Upper lobe of right lung (tissue), 1 donor: ENCODE measurements around the gene NFE2L3. TPM values are rescaled to one million over a fixed set of nuclear protein-coding genes. Genes with fewer than 3 reads are reported as not detected.
A peak's percentile ranks its signal among the peaks of the same experiment; 100 is the strongest.

Source experiments
- ATAC-seq: fragments of 200-7000 bp; cut with Tn5 transposase; one replicate; pipeline ENCODE4 v1.9.1; 2020; ENCODE audit warnings: mild to moderate bottlenecking, moderate library complexity
- DNase-seq: peaks from one replicate; pipeline ENCODE4 v3.0.0-alpha.2; 2020
- H3K27ac ChIP-seq: fragments of 200-600 bp; one replicate; pipeline ENCODE4 v1.8.0; 2022
- H3K27me3 ChIP-seq: fragments of 200-600 bp; one replicate; pipeline ENCODE4 v1.8.0; 2022; ENCODE audit warnings: mild to moderate bottlenecking
- H3K36me3 ChIP-seq: fragments of 200-600 bp; one replicate; pipeline ENCODE4 v1.8.0; 2022
- H3K4me1 ChIP-seq: fragments of 200-600 bp; one replicate; pipeline ENCODE4 v1.8.0; 2022
- H3K4me3 ChIP-seq: fragments of 200-600 bp; one replicate; pipeline ENCODE4 v1.8.0; 2022; ENCODE audit warnings: mild to moderate bottlenecking
- H3K9me3 ChIP-seq: fragments of 200-600 bp; one replicate; pipeline ENCODE4 v1.8.0; 2022
- intact Hi-C: fragments of 100-400 bp; cut with DNase I; formaldehyde crosslinking; loops from one replicate; pipeline ENCODE4 v1.11.0; 2022
- long read RNA-seq: library from polyadenylated mRNA; unstranded; transcript quantifications from one replicate; pipeline ENCODE4 v2.0.0, GENCODE V29; 2021
- total RNA-seq: library from RNA; stranded (reverse); fragmentation: NEBNext Ultra II Directional; extraction: Animal tissue kit (Norgen Biotek cat#: 25700); gene quantifications from one replicate; pipeline ENCODE4 v1.2.1, GENCODE V29; 2021
- TF ChIP-seq, protein P1 (sequence below): fragments of 200-600 bp; IDR thresholded peaks from one replicate; pipeline ENCODE4 v1.8.0; 2022; ENCODE audit warnings: antibody characterized with exemption
- donor health status: DM: no; HTN: yes; CAD: no; lungs with severe emphysema.

NFE2L3 gene, protein sequence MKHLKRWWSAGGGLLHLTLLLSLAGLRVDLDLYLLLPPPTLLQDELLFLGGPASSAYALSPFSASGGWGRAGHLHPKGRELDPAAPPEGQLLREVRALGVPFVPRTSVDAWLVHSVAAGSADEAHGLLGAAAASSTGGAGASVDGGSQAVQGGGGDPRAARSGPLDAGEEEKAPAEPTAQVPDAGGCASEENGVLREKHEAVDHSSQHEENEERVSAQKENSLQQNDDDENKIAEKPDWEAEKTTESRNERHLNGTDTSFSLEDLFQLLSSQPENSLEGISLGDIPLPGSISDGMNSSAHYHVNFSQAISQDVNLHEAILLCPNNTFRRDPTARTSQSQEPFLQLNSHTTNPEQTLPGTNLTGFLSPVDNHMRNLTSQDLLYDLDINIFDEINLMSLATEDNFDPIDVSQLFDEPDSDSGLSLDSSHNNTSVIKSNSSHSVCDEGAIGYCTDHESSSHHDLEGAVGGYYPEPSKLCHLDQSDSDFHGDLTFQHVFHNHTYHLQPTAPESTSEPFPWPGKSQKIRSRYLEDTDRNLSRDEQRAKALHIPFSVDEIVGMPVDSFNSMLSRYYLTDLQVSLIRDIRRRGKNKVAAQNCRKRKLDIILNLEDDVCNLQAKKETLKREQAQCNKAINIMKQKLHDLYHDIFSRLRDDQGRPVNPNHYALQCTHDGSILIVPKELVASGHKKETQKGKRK
- total RNA-seq: 4.1 TPM
- long read RNA-seq, transcript NFE2L3-201 (4 exons, 3,686 nt): major isoform, 36 of 37 reads
- long read RNA-seq, partial matches to known transcripts: 0 of 37 reads
- long read RNA-seq, other reads (novel, unspliced or antisense): 1 of 37 reads

DNA sequence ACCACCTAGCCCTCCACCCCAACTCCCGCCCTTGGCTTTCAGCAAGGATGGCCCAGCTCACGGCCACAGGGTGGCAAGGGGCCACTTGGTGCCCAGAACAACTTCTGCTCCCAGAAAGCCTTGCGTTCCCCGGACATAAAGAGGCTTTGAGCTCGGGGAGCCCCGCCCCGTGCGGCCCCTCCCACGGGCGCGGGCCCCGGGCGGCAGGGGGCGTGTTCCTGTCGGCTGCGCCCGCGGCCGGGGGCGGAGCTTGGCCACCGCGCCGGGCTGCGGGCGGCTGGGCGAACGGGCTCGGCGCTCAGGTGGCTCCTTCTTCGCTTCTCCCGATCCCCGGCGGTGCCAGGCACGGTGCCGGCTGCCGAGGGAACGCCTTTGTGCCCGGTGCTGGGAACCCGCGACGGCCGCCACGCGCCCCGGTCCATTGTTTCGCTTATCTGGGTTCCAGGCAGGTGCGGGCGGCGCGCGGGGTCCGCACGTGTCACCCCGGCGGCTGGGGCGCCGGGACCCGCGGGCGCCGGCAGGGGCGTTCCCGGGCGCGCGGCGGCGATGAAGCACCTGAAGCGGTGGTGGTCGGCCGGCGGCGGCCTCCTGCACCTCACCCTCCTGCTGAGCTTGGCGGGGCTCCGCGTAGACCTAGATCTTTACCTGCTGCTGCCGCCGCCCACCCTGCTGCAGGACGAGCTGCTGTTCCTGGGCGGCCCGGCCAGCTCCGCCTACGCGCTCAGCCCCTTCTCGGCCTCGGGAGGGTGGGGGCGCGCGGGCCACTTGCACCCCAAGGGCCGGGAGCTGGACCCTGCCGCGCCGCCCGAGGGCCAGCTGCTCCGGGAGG lies at the start of gene NFE2L3:
Gene NFE2L3 (plus strand): TSS at position 246 of the 829 bp plus-strand sequence. CDS start 301 bp downstream, at position 547.
- intact Hi-C loops: no loop called here
- peaks cover 40% of the 10 kb centered on the region for H3K4me1 ChIP-seq
- no peaks in the 10 kb centered on the region for H3K9me3 ChIP-seq
- H3K27ac ChIP-seq: peak within 1 kb of the TSS; percentile 24
- H3K4me3 ChIP-seq: peak within 1 kb of the TSS; percentile 61
- peak; percentile 91 for DNase-seq
- H3K27me3 ChIP-seq: no peaks in the 10 kb centered on the region
- no peaks in the 10 kb centered on the region for H3K36me3 ChIP-seq
- TF ChIP-seq, protein P1, sequence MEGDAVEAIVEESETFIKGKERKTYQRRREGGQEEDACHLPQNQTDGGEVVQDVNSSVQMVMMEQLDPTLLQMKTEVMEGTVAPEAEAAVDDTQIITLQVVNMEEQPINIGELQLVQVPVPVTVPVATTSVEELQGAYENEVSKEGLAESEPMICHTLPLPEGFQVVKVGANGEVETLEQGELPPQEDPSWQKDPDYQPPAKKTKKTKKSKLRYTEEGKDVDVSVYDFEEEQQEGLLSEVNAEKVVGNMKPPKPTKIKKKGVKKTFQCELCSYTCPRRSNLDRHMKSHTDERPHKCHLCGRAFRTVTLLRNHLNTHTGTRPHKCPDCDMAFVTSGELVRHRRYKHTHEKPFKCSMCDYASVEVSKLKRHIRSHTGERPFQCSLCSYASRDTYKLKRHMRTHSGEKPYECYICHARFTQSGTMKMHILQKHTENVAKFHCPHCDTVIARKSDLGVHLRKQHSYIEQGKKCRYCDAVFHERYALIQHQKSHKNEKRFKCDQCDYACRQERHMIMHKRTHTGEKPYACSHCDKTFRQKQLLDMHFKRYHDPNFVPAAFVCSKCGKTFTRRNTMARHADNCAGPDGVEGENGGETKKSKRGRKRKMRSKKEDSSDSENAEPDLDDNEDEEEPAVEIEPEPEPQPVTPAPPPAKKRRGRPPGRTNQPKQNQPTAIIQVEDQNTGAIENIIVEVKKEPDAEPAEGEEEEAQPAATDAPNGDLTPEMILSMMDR: no peak
- ATAC-seq: peak; percentile 95

DNA sequence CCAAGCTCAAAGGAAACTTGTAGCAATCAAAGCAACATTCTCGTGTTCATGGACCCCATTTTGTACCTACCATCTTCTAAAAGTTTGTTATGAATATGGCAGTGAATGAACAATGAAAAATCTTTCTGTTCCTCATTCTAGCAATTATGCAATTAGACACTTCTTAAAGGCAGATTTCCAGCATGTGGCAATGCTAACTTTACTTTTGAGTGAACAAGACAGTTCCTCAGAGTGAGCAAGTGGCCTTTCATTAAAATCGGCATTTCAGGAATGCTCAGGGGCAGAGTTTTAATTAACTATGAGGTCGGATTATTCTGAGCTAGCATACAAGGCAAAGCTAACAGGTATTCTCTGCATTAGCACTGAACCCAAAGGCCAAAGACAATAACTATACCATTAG lies 48.4 kb upstream of the NFE2L3 start:
- no peak for ATAC-seq
- TF ChIP-seq, protein P1: no peak
- no peaks in the 10 kb centered on the region for H3K9me3 ChIP-seq
- no peak for DNase-seq
- H3K4me1 ChIP-seq: no peaks in the 10 kb centered on the region
- no peak overlapping the region for H3K27ac ChIP-seq
- intact Hi-C loops: no loop called here
- H3K36me3 ChIP-seq: no peaks in the 10 kb centered on the region
- no peak overlapping the region for H3K4me3 ChIP-seq
- no peaks in the 10 kb centered on the region for H3K27me3 ChIP-seq

DNA sequence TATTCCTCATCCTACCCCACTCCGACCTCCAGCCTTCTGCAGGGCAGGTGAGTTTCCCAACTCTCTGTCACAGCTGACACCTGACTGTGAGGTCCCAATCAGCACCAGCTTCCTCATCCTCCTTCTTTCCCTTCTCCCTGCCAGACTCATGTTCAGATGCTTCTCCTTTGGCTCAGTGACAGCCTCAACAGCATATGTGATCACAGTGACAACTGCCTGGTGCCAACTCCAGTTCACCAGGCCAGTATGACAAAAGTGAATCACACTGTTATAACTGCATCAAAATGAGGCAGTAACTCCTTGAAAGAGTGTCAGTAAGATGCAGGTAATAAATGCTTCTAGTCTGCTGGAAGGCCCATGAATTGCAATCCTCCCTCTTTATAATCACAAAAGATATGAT lies 46.8 kb upstream of the NFE2L3 start:
- no peak for ATAC-seq
- H3K36me3 ChIP-seq: no peaks in the 10 kb centered on the region
- H3K27ac ChIP-seq: no peak overlapping the region

DNA sequence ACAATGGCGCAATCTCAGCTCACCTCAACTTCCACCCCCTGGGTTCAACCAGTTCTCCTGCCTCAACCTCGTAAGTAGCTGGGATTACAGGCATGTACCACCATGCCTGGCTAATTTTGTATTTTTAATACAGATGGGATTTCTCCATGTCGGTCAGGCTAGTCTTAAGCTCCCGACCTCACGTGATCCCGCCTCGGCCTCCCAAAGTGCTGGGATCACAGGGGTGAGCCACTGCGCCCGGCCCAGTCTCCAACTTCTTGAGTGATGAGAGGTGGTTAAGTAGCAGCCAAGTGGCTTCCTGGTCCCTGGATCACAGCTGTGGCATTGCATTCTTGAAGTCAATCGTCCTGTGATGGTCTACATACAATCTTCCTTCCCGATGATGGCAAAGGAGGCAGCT lies 46.1 kb upstream of the NFE2L3 start:
- DNase-seq: no peak
- intact Hi-C loops: no loop called here
- Histone ChIP-seq H3K9me3 (no peaks in the 10 kb centered on the region), H3K4me1 (no peaks in the 10 kb centered on the region), H3K27ac (no peak overlapping the region), H3K27me3 (no peaks in the 10 kb centered on the region), H3K36me3 (no peaks in the 10 kb centered on the region), H3K4me3 (no peak overlapping the region)
- ATAC-seq: no peak
- TF ChIP-seq, protein P1: no peak

More for the DNA sequence above, 46.8 kb upstream of the NFE2L3 start:
- Histone ChIP-seq H3K4me3 (no peak overlapping the region), H3K27me3 (no peaks in the 10 kb centered on the region), H3K4me1 (no peaks in the 10 kb centered on the region), H3K9me3 (no peaks in the 10 kb centered on the region)
- TF ChIP-seq, protein P1: no peak
- intact Hi-C loops: no loop called here
- no peak for DNase-seq

DNA sequence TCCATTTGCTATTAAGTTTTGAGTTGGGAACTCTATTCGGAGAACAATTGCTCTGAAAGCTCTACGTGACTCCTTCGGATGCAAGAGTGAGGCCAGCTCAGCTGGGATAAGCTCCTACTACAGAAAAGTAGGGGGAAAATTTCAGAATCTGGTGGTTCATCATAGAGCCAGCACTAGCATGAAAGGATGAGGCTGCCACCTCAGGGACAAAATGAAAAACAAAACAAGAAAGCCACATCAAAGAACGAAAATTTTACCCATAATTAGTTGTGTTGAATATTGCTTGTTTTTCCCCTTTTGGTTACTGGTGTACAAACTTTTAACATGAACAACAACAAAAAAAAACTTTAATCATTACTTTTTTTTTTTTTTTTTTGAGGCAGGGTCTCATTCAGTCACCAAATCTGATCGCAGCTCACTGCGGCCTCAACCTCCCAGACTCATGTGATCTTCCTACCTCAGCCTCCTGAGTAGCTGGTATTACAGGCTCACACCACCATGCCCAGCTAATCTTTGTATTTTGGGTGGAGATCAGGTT lies 39.7 kb upstream of the NFE2L3 start:
- DNase-seq (no peak), ATAC-seq (no peak)
- H3K36me3 ChIP-seq: no peaks in the 10 kb centered on the region
- TF ChIP-seq, protein P1: no peak
- H3K9me3 ChIP-seq: no peaks in the 10 kb centered on the region
- no peak overlapping the region for H3K27ac ChIP-seq
- no peak overlapping the region for H3K4me3 ChIP-seq
- no peaks in the 10 kb centered on the region for H3K4me1 ChIP-seq
- intact Hi-C loops: no loop called here
- no peaks in the 10 kb centered on the region for H3K27me3 ChIP-seq
